Esophagus squamous epithelium (tissue), 4 donors: ENCODE measurements around the gene GRK5.

Source experiments
- CTCF ChIP-seq, 6 experiments: fragments of 450-650 bp in 4 of 6; fragments of 200-600 bp in 2 of 6; sonication (generic) in 2 of 6; IDR thresholded peaks; one replicate each; pipeline ENCODE4 v1.5.1; 2016 to 2019; ENCODE audit warnings: antibody characterized with exemption in 6 of 6, mild to moderate bottlenecking in 4 of 6, moderate library complexity in 4 of 6
- POLR2A ChIP-seq, 4 donors: fragments of 450-650 bp; IDR thresholded peaks; one replicate each; pipeline ENCODE4 v1.6.1; 2017; ENCODE audit warnings: antibody characterized with exemption in 4 of 4, mild to moderate bottlenecking in 4 of 4, moderate library complexity in 3 of 4

- no peak for TF ChIP-seq POLR2A (IDR thresholded peaks at IDR 0.05)
- TF ChIP-seq CTCF (IDR thresholded peaks at IDR 0.05) = peak in 3 of 6 experiments; percentile 2 to 46 (median 21)
These were observed 8.9 kb upstream of the GRK5 start for GRCh38 chr10:119198438-119198837.
